SK-N-SH (cell line): Measurements from ENCODE around the gene ETV3. TPM values are rescaled to one million over a fixed set of nuclear protein-coding genes. Genes with fewer than 3 reads are reported as not detected.

Experiments used
- CTCF ChIA-PET: fragments of 300-600, 350-600 bp; formaldehyde crosslinking; extraction: SDS; loops from one replicate; lab custom pipeline; 2021; lab: Yijun Ruan, JAX
- POLR2A ChIA-PET: fragments of 350-600 bp; sonication (Branson Sonifier 250); formaldehyde crosslinking; extraction: SDS; loops from one replicate; lab custom pipeline; 2020; ENCODE audit warnings: antibody characterized with exemption, inconsistent platforms; lab: Yijun Ruan, JAX
- DNase-seq: peaks from one replicate; pipeline ENCODE4 v3.0.0; 2012
- H2AFZ ChIP-seq: fragments of 200-600 bp; sonication (generic); 2 replicates; pipeline ENCODE4 v1.8.1; 2016; ENCODE audit warnings: antibody characterized with exemption, mild to moderate bottlenecking, low read depth
- H3F3A ChIP-seq: fragments of 200-600 bp; sonication (generic); replicated peaks from 2 replicates; pipeline ENCODE3; 2016; ENCODE audit warnings: antibody characterized with exemption, mild to moderate bottlenecking; ENCODE audit not compliant: insufficient read depth
- H3K27ac ChIP-seq, 2 experiments: fragments of 200-500 bp in 1 of 2; fragments of 200-600 bp in 1 of 2; sonication (Bioruptor generic) in 1 of 2; sonication (generic), shearing (Covaris generic) in 1 of 2; 2 replicates each; pipeline versions ENCODE4 v1.5.1 to v1.6.1; 2014 to 2016; ENCODE audit warnings: low read depth in 2 of 2, inconsistent platforms in 1 of 2, low read length in 1 of 2, mild to moderate bottlenecking in 1 of 2, mixed read lengths in 1 of 2
- H3K27me3 ChIP-seq: fragments of 200-600 bp; sonication (generic), shearing (Covaris generic); 2 replicates; pipeline ENCODE4 v1.6.1; 2016; ENCODE audit warnings: mixed run types; ENCODE audit not compliant: insufficient read depth
- H3K36me3 ChIP-seq, 2 experiments: fragments of 200-500 bp in 1 of 2; fragments of 200-600 bp in 1 of 2; sonication (Bioruptor generic) in 1 of 2; sonication (generic) in 1 of 2; replicated peaks in 1 of 2; 2 replicates each; pipeline versions ENCODE3 to v1.5.1; 2014 to 2016; ENCODE audit warnings: low read length in 1 of 2, mild to moderate bottlenecking in 1 of 2; ENCODE audit not compliant: insufficient read depth in 2 of 2, control insufficient read depth in 1 of 2
- H3K4me1 ChIP-seq, 2 experiments: fragments of 200-500 bp in 1 of 2; fragments of 200-600 bp in 1 of 2; sonication (Bioruptor generic) in 1 of 2; sonication (generic), shearing (Covaris generic) in 1 of 2; 2 replicates each; pipeline versions ENCODE4 v1.5.1 to v1.6.1; 2014 to 2016; ENCODE audit warnings: low read depth in 1 of 2, low read length in 1 of 2, mixed run types in 1 of 2; ENCODE audit not compliant: insufficient read depth in 2 of 2, control insufficient read depth in 1 of 2
- H3K4me2 ChIP-seq: fragments of 200-600 bp; sonication (generic), shearing (Covaris generic); 2 replicates; pipeline ENCODE4 v1.6.1; 2017; ENCODE audit warnings: mixed run types
- H3K4me3 ChIP-seq, 2 experiments: fragments of 200-500 bp in 1 of 2; fragments of 200-600 bp in 1 of 2; sonication (Bioruptor generic) in 1 of 2; sonication (generic), shearing (Covaris generic) in 1 of 2; 2 replicates each; pipeline versions ENCODE4 v1.5.1 to v1.8.1; 2014 to 2016; ENCODE audit warnings: low read depth in 2 of 2, inconsistent platforms in 1 of 2, low read length in 1 of 2, mild to moderate bottlenecking in 1 of 2, mixed read lengths in 1 of 2, moderate library complexity in 1 of 2
- H3K79me2 ChIP-seq: fragments of 200-600 bp; sonication (generic); 2 replicates; pipeline ENCODE4 v1.8.1; 2017; ENCODE audit warnings: mild to moderate bottlenecking; ENCODE audit not compliant: insufficient read depth
- H3K9ac ChIP-seq: fragments of 200-600 bp; sonication (generic); 2 replicates; pipeline ENCODE4 v1.6.1; 2017; ENCODE audit warnings: mixed run types
- H3K9me2 ChIP-seq: fragments of 200-600 bp; sonication (generic); 2 replicates; pipeline ENCODE4 v1.6.1; 2017; ENCODE audit warnings: mixed run types
- H3K9me3 ChIP-seq: fragments of 200-600 bp; sonication (generic); 2 replicates; pipeline ENCODE4 v1.6.1; 2017; ENCODE audit warnings: mixed run types, mild to moderate bottlenecking, moderate library complexity
- H4K20me1 ChIP-seq: fragments of 200-600 bp; sonication (generic); 2 replicates; pipeline ENCODE4 v1.6.1; 2017; ENCODE audit warnings: mild to moderate bottlenecking, mixed run types; ENCODE audit not compliant: insufficient read depth
- ELF1 ChIP-seq: IDR thresholded peaks from 2 replicates; pipeline ENCODE4 v1.4.0; 2012
- EP300 ChIP-seq, 2 experiments: IDR thresholded peaks; 2 replicates each; pipeline versions ENCODE4 v1.4.0 to v1.6.1; 2012; ENCODE audit warnings: borderline replicate concordance in 1 of 2, low read depth in 1 of 2, low read length in 1 of 2
- EZH2phosphoT487 ChIP-seq: fragments of 200-600 bp; sonication (generic); IDR thresholded peaks from 2 replicates; pipeline ENCODE4 v1.6.1; 2017; ENCODE audit warnings: low read depth, mixed run types, mild to moderate bottlenecking, antibody characterized with exemption, moderate library complexity, borderline replicate concordance
- FOSL2 ChIP-seq: IDR thresholded peaks from 2 replicates; pipeline ENCODE4 v1.4.0; 2012; ENCODE audit warnings: low read depth, mild to moderate bottlenecking, moderate library complexity, borderline replicate concordance
- FOXJ3 ChIP-seq: sonication (generic); formaldehyde crosslinking; IDR thresholded peaks from 2 replicates; pipeline ENCODE4 v1.5.1; 2020; ENCODE audit warnings: mild to moderate bottlenecking, missing genetic modification reagents
- NFIC ChIP-seq: IDR thresholded peaks from 2 replicates; pipeline ENCODE4 v1.4.0; 2012; ENCODE audit warnings: borderline replicate concordance
- NRF1 ChIP-seq: IDR thresholded peaks from 2 replicates; pipeline ENCODE4 v1.6.1; 2012; ENCODE audit warnings: low read depth, mild to moderate bottlenecking, low read length
- PBX3 ChIP-seq: IDR thresholded peaks from 2 replicates; pipeline ENCODE4; 2012
- RCOR1 ChIP-seq: fragments of 150-350 bp; IDR thresholded peaks from 2 replicates; pipeline ENCODE4 v1.6.1; 2017; ENCODE audit warnings: antibody characterized with exemption, low read length
- RXRA ChIP-seq: IDR thresholded peaks from 2 replicates; pipeline ENCODE4 v1.4.0; 2012; ENCODE audit warnings: low read depth, mild to moderate bottlenecking, borderline replicate concordance
- TAF1 ChIP-seq: IDR thresholded peaks from 2 replicates; pipeline ENCODE4 v1.6.1; 2012; ENCODE audit warnings: low read depth, mild to moderate bottlenecking, low read length, moderate library complexity, borderline replicate concordance
- WGBS: methylation state at CpG from one replicate; pipeline ENCODE4 v1.1.6; 2017; ENCODE audit warnings: low lambda C conversion rate; 5-methylcytosine and 5-hydroxymethylcytosine counted together
- polyA plus RNA-seq, 3 experiments: library from polyadenylated mRNA; depleted of rRNA; stranded (reverse); fragments of >200 nt; gene quantifications; 2 replicates each; pipeline ENCODE4 v1.2.3, GENCODE V29; 2012
- TF ChIP-seq, protein P1 (sequence below): IDR thresholded peaks from 2 replicates; pipeline ENCODE4 v1.6.1; 2012; ENCODE audit warnings: mild to moderate bottlenecking, low read depth, low read length, moderate library complexity
- TF ChIP-seq, protein P2 (sequence below): IDR thresholded peaks from 2 replicates; pipeline ENCODE4 v1.4.0; 2012; ENCODE audit warnings: low read depth

The ETV3 gene
- polyA plus RNA-seq, 1 of the 3 experiments (the other 2 are of a cell fraction) = 5.4 TPM

- TF ChIP-seq, protein P1, sequence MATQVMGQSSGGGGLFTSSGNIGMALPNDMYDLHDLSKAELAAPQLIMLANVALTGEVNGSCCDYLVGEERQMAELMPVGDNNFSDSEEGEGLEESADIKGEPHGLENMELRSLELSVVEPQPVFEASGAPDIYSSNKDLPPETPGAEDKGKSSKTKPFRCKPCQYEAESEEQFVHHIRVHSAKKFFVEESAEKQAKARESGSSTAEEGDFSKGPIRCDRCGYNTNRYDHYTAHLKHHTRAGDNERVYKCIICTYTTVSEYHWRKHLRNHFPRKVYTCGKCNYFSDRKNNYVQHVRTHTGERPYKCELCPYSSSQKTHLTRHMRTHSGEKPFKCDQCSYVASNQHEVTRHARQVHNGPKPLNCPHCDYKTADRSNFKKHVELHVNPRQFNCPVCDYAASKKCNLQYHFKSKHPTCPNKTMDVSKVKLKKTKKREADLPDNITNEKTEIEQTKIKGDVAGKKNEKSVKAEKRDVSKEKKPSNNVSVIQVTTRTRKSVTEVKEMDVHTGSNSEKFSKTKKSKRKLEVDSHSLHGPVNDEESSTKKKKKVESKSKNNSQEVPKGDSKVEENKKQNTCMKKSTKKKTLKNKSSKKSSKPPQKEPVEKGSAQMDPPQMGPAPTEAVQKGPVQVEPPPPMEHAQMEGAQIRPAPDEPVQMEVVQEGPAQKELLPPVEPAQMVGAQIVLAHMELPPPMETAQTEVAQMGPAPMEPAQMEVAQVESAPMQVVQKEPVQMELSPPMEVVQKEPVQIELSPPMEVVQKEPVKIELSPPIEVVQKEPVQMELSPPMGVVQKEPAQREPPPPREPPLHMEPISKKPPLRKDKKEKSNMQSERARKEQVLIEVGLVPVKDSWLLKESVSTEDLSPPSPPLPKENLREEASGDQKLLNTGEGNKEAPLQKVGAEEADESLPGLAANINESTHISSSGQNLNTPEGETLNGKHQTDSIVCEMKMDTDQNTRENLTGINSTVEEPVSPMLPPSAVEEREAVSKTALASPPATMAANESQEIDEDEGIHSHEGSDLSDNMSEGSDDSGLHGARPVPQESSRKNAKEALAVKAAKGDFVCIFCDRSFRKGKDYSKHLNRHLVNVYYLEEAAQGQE = no peak
- TF ChIP-seq, protein P2, sequence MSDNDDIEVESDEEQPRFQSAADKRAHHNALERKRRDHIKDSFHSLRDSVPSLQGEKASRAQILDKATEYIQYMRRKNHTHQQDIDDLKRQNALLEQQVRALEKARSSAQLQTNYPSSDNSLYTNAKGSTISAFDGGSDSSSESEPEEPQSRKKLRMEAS = no peak
- TF ChIP-seq RCOR1 (no peak), RXRA (no peak), NRF1 (no peak), NFIC (no peak), FOSL2 (no peak), FOXJ3 (CRISPR knock-in tag) (no peak), TAF1 (no peak)
Measured at GRCh38 chr1:157124855-157125254, 13.3 kb downstream of the ETV3 start (continued).

- Histone ChIP-seq H3K9me2 (no peaks in the 10 kb centered on the region), H3F3A (peaks cover 8% of the 10 kb centered on the region), H3K4me1 (no peaks in the 10 kb centered on the region), H4K20me1 (peaks cover 8% of the 10 kb centered on the region; the same call in 1 of the 2 replicates), H3K9ac (no peak overlapping the region)
- POLR2A ChIA-PET = no interaction called here
- no peak for TF ChIP-seq TAF1
- no peak for TF ChIP-seq ELF1
- no peak for TF ChIP-seq EP300 (IDR thresholded peaks at IDR 0.05; ENCODE audit: borderline replicate concordance in 1 of 2, low read depth in 1 of 2, low read length in 1 of 2)
- TF ChIP-seq PBX3 = no peak
- TF ChIP-seq, protein P2 = no peak
- TF ChIP-seq FOXJ3 (CRISPR knock-in tag) = no peak
- no peak for TF ChIP-seq EZH2phosphoT487
- TF ChIP-seq, all 33 proteins: peak for 0
- CTCF ChIA-PET = interaction anchor here (1.1 kb wide), 1 partner anchor 29 kb away, joined by 6 read pairs; no protein-coding TSS in a partner anchor
- Histone ChIP-seq H3K27me3 (no peaks in the 10 kb centered on the region), H3K4me2 (no peak overlapping the region), H3K4me3 (no peak overlapping the region), H3K36me3 (peaks cover 12 to 34% of the 10 kb centered on the region in 2 experiments), H3K79me2 (peaks cover 11% of the 10 kb centered on the region; the same call in 1 of the 2 replicates), H3K9me3 (no peaks in the 10 kb centered on the region), H2AFZ (no peak overlapping the region), H3K27ac (no peak overlapping the region)
- 52% methylated on average over 2 of the region's 2 CpGs for WGBS
- no peak for DNase-seq
Measured at GRCh38 chr1:157119448-157119847, 18.7 kb downstream of the ETV3 start.
